GM19467 (cell line): ENCODE data around the gene TEX29.

Experiments
- ATAC-seq: cut with Tn5 transposase; IDR thresholded peaks from one replicate; pipeline ENCODE4 v1.9.1; 2021; ENCODE audit warnings: mild to moderate bottlenecking, moderate library complexity; ENCODE audit not compliant: unreplicated experiment

Gene TEX29

DNA sequence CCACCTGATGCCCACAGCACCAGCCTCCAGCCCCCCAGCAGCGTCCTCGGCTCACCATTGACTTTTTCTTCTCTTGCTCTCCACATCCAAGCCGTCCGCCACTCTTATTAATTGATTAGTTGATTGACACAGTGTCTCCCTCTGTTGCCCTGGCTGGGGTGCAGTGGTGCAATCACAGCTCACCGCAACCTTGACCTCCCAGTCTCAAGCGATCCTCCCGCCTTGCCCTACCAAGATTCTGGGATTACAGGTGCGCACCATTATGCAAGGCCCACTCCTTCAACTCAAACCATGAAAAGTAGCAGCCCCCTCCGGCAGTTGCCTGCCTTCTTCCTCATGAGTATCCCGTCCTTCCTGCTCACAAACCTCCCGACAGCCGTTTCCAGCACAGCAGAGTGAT is 921 bp upstream of the TEX29 start:
- no peak for ATAC-seq

DNA sequence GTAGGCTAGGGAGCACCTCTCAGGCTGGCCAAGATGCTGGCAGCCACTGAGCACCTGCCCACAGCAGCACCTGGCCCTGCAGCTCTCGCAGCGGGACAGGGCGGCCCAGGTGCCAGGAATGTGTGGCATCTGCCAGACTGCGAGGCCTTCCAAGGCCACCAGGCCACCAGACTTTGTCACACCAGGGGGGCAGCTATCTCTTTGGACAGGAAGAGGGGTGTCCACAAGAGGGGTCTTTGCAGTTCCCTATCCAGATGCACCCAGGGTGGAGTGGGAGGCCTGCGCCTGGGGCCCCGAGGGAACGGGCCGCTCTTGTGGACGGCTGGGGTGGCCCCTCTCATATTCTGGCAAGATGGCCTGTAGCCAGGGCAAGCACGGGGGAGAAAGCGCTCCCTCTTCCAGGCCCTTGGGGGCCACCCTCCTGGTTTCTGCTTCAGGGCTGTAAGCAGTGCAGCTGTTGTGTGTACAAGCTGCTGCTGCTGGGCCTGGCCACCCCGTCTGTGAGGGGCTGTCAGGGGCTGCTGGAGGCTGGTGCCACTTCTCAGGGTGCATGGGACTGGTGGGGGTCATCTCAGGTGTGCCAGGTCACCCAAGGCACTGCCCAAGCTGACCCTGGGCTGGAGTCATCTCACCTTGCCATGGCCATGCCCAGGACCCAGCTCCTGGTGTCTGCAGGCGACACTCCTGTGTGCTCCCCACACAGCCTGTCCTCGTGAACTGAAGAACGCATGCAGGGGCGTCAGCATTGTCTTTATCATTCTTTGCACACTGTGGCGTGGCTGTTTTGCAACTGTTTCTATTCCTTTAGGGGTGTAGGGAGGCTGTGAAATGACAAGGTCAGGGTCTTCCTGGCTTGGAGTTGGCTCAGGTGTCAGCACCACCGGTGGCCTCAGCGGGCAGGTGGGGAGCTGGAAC is 1.8 kb downstream of the TEX29 start:
- ATAC-seq = no peak

DNA sequence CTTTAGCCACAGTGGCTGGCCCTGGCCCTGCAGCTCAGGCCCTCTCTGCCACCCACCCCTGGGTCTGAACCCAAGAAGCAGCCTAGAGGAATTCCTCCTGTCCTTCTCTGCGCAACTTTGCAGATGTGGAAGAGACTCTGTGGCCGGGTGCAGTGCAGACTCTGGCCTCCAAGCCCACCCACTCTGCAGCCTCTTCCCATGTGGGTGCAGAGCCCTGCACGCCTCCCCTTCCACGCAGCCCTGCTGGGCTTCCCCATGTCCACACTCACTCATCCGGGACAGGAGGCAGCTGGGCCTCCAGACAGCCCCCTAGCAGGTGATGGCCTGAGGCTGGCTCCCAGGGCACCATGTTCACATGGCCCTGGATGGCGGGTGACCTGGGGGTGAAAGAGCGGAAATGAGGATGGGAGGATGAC is 2.5 kb downstream of the TEX29 start:
- no peak for ATAC-seq

DNA sequence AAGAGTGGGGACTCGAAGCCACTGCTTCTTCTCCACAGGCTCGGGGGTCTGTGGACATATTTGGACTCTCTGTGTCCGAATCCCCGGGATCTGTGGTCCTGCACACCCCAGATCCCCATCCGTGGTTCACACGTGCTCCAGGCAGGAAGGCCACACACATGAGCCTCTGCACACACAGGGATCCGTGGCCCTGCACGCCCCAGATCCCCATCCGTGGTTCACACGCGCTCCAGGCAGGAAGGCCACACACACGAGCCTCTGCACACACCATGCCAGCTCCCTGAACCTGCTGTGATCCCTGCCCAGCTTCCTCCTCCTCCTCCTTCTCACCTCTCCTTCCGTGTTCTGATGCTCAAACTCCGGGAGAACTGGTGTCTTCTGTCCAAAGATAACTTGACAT is 3.1 kb downstream of the TEX29 start:
- ATAC-seq = no peak

DNA sequence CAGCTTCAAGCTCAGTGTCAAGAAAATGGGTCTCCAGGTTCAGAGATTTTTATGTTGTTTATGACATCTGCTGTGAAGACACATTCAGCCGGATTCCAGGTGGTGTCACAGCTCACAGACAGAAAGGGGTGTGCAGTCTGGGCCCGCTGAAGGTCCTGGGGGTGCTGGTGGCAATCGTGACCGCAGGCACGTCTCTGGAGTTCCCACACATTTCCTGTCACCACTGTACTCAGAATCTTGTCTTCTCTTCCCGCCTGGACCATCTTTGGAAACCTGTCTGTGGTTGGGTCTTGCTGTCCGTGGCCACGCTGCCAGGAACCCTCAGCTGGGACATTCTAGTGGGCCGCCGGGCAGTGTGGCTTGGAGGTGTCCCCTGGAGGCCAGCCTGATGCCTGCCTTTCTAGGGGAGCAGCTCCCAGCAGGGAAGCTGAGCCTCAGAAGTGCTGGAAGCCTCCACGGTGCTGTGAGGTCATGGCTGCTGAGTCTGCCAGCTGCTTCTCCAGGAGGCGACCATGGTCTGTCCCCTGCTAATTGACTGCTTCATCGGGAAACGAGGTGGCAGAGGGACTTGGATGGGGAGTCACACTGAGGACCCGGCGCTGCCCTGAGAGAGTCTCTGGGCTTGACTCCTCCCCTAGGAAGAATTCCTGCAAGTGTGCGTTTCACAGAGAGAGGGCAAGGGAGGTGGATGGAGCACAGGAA is 3.7 kb downstream of the TEX29 start:
- no peak for ATAC-seq

DNA sequence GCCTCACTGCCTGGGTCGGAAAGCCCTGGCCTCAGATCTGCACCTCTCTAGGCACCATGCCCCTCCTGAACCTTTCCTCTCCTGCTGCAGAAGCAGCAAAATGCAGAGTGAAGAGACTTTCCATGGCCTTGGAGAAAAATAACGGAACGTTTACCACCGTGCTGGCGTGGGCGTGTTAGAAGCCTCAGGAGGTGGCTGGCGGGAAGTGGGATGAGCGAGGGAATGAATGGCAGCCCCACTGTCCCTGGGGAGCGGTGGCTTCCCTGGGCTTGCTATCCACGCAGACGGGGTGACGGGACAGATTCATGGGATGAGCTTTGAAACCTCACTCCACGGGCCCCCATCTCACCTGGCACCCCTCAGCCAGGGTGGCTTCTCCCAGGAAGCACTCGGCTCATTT is 4.3 kb downstream of the TEX29 start:
- ATAC-seq = no peak

DNA sequence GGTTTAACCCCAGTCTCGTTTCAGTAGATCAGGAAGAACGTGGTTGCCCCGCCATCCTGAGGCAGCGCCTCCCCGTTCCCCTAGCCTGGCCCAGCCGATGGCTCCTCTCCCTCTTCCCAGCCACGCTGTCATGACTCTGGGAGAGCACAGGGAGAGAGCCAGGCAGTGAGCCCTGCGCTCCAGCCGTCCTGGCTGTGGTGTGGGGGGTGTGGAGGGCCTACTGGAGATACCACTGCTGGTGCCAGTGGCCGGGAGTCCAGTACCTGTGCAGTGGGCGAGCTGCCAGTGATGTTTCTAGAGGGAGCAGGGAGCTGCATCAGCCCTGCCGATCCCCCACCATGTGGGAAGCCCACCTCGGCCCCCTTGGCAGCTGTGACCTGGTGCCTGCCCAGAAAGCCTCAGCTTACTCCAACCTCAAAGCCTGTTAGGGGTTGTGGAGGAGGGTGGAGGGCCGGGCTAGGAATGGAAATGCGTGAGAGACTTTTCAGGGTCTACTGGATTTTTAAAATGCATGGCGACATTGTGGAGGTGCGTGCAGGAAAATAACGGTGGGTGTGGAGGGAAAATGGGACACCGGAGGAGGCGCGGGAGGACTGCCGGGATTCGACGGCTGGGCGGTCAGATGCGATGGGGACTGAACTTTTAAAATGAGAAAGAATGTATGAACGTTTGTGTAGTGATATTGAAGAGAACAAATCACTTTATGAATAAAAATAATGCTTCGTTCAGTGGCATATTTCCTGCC is 4.9 kb downstream of the TEX29 start:
- no peak for ATAC-seq

DNA sequence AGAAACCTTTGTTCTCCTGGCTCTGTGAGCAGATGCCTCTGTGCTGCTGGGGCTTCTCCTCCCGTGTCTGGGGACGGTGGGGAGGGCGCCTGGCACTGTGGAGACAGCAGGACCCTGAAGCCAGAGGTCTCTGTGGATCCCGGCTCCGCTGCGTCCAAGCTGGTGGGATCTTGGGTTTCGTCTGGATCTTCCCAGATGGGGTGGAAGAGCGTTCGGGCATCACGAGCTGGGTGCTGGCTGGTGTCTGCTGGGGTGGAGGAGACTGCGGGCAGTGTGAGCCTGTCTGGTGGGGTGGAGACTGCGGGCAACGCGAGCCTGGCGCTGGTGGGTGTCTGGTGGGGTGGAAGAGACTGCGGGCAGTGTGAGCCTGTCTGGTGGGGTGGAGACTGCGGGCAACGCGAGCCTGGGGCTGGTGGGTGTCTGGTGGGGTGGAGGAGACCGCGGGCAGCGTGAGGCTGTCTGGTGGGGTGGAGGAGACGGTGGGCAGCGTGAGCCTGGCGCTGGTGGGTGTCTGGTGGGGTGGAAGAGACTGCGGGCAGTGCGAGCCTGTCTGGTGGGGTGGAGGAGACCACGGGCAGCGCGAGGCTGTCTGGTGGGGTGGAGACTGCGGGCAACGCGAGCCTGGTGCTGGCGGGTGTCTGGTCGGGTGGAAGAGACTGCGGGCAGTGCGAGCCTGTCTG is 5.6 kb downstream of the TEX29 start:
- no peak for ATAC-seq

DNA sequence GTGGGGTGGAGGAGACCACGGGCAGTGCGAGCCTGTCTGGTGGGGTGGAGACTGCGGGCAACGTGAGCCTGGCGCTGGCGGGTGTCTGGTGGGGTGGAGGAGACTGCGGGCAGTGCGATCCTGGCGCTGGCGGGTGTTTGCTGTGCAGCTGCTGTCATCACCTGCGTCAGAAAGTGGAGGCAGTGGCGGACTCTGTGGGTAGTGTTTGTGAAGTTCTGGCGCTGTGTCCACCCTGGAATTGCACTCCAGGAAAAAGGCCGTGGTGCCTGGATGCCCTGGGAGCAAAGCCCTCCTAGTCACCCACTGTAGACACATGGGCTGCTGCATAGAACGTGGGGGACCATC is 6.2 kb downstream of the TEX29 start:
- ATAC-seq = no peak

DNA sequence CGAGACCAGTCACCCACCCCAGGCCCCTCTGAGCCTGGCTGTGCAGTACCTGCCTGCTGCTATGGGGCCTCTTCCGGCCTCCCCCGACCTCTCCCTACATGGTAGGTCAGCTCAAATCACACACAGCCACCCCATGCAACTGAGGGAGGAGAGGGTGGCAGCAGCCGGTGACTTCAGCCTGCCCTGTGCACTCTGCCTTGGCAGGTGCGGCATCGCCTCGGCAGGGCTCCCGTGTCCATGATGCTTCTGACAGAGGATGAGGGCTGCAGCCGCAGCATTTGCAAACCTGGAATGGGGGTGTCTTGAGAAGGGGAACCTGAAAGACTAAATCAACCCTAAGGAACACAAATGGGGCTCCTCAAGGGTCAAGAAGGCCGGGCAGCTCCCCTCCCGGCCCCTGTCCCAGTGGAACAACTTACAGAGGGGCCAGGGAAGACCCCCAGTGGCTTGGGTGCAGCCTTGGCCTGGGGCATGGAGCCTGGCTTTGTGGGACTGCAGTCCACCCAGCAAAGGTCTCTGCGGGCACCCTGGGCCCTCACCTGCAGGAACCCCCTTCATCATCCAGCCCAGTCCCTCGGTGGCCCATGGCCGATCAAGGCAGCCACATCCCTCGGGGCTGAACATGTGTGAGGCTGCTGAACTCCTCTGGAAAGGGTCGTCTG is 6.7 kb downstream of the TEX29 start:
- ATAC-seq = no peak

DNA sequence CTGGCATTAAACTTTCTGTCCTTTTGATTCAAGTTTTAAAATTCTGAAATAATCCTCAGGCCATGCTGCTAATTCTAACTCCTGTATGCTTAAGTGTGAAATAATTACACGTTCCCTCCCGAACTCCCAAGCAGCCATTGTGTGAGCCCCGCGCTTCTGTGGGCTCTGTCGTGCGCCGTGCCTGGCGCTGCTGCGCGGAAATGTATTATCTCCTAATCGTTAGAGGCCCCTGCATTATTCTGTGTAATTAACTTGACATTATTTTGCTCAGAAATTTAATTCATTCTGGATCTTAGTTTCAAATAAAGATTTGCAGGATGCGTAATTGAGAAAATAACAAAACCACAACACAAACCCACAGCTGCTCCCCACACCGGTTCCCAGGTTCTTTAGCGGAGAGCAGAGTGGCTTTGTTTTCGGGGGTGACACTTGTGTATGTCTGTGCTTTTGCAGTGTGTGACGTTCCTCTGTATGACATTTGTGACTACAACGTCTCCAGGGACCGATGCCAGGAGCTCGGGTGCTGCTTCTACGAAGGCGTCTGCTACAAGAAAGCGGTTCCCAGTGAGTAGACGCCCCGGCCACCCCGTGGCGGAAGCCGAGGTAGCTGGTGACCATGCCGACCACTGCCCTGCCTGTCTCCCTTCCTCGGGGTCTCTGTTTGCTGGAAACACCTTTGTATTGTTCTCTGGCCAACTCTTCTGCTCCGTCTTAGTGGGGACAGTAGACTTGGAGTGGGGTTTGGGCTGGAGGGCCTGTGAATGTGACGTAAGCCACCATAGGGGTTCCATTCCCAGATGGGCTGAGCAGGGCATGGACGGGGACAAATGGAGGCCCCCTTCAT is 7.5 kb downstream of the TEX29 start:
- no peak for ATAC-seq

DNA sequence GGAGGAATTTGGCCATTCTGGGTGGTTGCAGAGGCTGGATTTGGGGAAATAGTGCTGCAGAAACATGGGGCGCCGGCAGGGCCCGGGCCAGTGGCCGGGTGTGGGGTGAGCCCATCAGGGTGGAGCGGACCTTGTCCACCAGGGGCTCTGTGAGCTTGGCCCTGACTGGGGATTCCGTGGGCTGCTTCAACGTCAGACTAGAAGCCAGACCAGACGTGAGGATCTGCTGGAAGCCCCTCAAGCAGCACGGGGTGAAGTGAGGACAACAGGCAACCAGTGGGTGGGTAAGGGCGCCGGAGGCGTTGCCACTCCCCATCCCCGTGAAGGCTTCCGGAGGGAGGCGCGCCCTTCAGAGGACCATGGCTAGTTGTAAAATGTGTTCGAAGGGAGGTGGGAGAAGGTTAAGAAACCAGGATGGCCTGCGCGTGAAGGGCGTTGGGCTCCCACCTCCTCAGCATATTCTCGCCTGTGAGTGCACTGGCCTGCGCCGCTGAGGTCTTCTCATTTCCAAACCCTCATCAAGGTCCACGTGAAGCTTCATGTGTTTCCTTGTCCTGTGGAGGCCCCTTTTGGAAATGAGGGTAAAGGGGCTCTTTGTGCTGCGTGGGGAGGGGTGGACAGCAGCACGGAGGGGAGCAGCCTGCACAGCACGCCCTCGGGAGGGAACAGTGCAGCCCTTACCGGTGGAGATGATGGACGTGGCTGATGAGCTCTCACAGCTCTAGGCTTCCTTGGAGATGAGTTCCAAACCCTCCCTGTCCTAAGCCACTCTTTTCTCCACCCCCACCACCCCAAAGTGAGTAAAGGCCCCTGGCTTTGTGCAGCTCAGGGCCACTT is 8.3 kb downstream of the TEX29 start:
- ATAC-seq = no peak

DNA sequence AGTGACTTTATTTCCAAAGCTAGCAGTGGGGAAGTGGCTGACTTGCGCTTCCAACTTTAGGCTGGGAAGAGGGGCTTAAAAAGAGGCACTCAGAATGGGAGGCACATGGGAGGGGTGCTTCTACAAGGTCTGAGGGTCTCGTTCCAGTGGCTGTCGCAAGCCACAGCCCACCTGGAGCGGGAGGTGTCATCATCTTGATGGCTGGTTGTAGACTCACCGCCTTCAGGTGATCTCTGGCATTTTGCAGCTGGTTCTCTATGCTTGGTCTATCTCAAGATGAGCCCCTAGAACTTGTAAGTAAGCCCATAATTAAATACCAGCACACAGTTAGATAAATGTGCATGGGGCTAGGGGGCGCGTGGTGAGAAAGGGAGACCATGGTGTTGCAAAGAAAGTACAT is 9.2 kb downstream of the TEX29 start:
- no peak for ATAC-seq

DNA sequence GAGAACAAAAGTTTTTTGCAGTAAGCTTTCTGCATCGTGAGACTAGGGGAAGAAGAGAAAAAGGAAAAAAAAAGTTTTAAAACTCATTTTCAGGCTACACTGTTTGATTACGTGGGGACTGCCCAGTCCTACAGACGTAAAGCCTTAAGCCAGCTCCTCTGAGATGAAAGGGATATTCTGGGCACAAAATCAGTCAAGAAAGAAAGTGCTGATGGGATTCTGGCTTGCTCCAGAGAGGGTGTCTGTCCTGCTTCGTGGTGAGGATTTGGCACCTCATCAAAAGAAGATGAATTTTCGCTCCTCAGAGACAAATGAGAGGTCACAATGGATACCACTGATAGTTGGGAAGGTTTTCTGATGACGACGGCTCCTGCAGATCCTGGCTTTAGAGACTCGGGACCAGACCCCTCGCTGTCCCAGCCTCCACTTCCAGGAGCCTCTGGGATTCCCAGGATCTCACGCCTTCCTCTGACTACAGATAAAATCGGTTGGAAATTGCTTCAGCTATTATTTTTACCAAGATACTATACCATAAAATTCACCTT is 9.7 kb downstream of the TEX29 start:
- no peak for ATAC-seq

DNA sequence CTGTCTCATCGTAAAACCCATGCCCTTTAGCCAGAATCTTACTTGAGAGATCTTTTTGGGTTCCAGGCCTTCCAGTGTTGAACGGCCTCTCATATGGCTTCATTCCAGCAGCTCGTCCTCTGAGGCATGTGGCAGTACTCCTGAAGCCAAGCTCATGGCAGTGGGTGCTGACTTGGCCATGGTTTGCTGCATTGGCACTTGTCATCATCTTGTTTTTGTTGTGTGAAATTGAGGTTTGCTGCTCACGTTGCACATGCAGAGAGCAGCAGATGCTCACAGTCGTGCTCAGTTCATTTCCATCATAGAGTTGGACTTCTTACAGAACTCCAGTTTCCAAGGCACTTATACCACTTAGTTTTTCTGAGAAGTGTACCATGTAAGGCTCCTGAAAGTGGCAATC is 14.9 kb downstream of the TEX29 start:
- no peak for ATAC-seq

DNA sequence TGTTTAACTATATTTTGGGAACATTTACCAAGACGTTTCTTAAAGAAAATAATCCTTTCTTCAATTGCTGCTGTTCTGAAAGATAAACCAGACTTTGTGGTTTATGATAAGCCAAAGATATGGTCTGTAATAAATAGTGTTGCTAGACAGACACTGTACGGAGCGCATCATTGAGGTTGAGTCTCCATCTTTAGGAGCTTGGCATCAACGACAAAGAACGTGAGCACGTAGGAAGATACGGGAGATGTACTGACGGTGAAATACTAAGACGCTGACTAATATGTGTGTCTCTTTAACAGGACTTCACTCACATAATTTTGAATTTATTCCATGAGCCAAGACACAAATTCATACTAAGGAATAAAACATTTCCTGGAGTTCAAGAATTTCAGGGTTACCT is 16.2 kb downstream of the TEX29 start:
- ATAC-seq = no peak

DNA sequence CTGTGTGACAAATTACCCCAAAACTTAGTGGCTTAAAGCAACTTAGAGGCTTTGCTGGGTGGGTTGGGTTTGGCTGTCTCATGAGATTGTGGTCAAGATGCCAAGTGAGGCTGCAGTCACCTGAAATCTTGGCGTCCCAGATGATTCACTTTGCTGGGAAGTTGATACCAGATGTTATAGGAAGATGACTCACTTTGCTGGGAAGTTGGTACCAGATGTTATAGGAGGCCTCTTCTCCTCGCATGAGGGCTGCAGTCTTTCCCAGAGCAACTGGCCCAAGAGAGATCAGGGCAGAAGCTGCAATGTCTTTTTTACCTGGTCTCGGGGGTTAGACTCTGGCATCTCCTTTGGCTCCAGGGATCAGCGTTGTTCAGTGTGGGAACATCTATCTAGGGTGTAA is 16.8 kb downstream of the TEX29 start:
- no peak for ATAC-seq

DNA sequence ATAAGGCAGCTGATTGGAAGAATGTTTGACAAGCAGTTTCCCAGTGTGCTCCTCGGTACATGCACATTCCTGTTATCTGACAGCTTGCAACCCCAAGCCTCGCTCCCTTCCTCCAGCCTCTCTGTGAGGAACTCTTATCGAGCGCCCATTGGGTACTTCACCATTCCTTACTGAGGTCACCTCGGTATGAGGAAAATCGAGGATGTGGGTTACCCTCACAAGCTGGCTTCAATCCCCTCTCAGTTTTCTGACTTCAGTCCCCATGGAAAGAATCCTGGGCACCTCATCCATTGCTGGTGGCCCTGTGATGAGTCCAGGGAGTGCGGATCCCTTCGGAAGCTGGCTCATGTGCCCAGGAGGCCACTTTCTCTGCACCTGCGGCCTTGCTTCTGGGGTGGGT is 17.3 kb downstream of the TEX29 start:
- no peak for ATAC-seq

DNA sequence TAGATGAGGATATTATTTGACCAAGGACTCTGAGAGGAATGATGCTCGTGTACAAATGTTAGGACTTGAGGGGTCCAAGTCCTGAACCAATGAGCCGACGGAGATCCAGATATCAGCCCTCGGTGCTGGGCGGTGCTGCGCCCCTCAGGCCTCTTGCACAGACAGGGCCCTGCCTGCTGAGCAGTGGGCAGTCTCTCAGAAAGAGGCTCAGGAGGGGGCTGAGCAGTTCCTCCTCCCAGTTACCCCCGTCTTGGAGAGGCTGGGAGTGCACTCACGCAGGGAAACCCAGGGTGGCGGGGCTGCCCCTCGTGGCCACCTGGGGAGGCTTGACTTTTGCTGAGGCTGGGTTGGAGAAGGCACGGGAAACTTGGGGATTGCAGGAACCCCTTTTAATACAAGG is 18.4 kb downstream of the TEX29 start:
- ATAC-seq = no peak
